HG03045 (cell line): ENCODE results near the gene TSR2.

ENCODE experiments used
- ATAC-seq: cut with Tn5 transposase; IDR thresholded peaks from one replicate; pipeline ENCODE4 v1.9.1; 2021; ENCODE audit warnings: mild to moderate bottlenecking, moderate library complexity; ENCODE audit not compliant: unreplicated experiment

Gene TSR2

GRCh38 chrX:54439960-54440871 lies at the start of gene TSR2:
Gene TSR2 (plus strand): TSS chrX:54440404. CDS start chrX:54440422, 18 bp downstream.
- peak; percentile 98 for ATAC-seq

GRCh38 chrX:54397113-54397512 lies 43.1 kb upstream of the TSR2 start:
- ATAC-seq: no peak

GRCh38 chrX:54407266-54407665 lies 32.9 kb upstream of the TSR2 start:
- ATAC-seq: no peak

GRCh38 chrX:54411732-54412131 lies 28.5 kb upstream of the TSR2 start:
- ATAC-seq: no peak

GRCh38 chrX:54413753-54414152 lies 26.5 kb upstream of the TSR2 start:
- ATAC-seq: no peak

GRCh38 chrX:54415534-54416350 lies 24.5 kb upstream of the TSR2 start:
- no peak for ATAC-seq

GRCh38 chrX:54416965-54417364 lies 23.2 kb upstream of the TSR2 start:
- ATAC-seq: no peak

GRCh38 chrX:54419559-54420302 lies 20.5 kb upstream of the TSR2 start:
- ATAC-seq: no peak

- no peak for ATAC-seq
Measured at GRCh38 chrX:54422168-54422567, 18.0 kb upstream of the TSR2 start.

- ATAC-seq: no peak
Measured at GRCh38 chrX:54423161-54423888, 16.9 kb upstream of the TSR2 start.

GRCh38 chrX:54427837-54428424 lies 12.3 kb upstream of the TSR2 start:
- no peak for ATAC-seq

- ATAC-seq: no peak
Measured at GRCh38 chrX:54430519-54430918, 9.7 kb upstream of the TSR2 start.

GRCh38 chrX:54435121-54435520 lies 5.1 kb upstream of the TSR2 start:
- ATAC-seq: no peak

GRCh38 chrX:54442790-54443189 lies 2.6 kb downstream of the TSR2 start:
- ATAC-seq: no peak

- no peak for ATAC-seq
Measured at GRCh38 chrX:54444752-54445151, 4.5 kb downstream of the TSR2 start.

- ATAC-seq: no peak
Measured at GRCh38 chrX:54446084-54446483, 5.9 kb downstream of the TSR2 start.

GRCh38 chrX:54447461-54447860 lies 7.3 kb downstream of the TSR2 start:
- no peak for ATAC-seq

GRCh38 chrX:54449929-54450328 lies 9.7 kb downstream of the TSR2 start:
- no peak for ATAC-seq

GRCh38 chrX:54452920-54453319 lies 12.7 kb downstream of the TSR2 start:
- no peak for ATAC-seq
